ENCODE results near the gene CUTA. TPM values are rescaled to one million over a fixed set of nuclear protein-coding genes. Genes with fewer than 3 reads are reported as not detected.

The CUTA gene
- total RNA-seq, 3 donors from 2014 or later (not counting 1 experiment from before 2014, with no cell fraction given) = 166 to 186 (median 184) TPM

DNA sequence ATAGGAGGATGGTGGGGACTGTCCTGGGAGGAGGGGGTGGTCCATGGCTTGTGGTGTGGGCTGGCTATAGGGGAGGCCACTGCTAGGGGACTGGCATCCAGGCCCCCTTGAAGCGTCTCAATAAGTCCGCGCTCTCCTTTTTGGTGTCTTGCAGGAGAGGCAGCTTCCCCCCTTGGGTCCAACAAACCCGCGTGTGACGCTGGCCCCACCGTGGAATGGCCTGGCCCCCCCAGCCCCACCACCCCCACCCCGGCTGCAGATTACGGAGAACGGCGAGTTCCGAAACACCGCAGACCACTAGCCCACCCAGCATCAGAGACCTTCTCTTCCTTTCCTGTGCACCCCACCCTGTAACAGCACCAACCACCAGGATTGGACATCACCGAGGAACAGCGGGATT lies 33.7 kb upstream of the CUTA start:
- Mint-ChIP-seq H3K9me3 (no peaks in the 10 kb centered on the region), H3K27ac (peak overlapping the region in 1 of 2 donors; percentile 98), H3K36me3 (no peaks in the 10 kb centered on the region), H3K4me1 (peaks cover 28 to 62% of the 10 kb centered on the region in 2 donors), H3K4me3 (no peak overlapping the region), H3K27me3 (ENCODE audit: low read depth in 2 of 2) (no peaks in the 10 kb centered on the region)
- Histone ChIP-seq H3K4me1 (ENCODE audit: control insufficient read depth, insufficient read depth, low read length) (peaks cover 23% of the 10 kb centered on the region), H3K27me3 (ENCODE audit: control insufficient read depth, insufficient read depth, low read length) (no peaks in the 10 kb centered on the region), H3K9me3 (ENCODE audit: control insufficient read depth, insufficient read depth, low read length) (no peaks in the 10 kb centered on the region), H3K4me3 (ENCODE audit: low read length) (no peak overlapping the region), H3K36me3 (ENCODE audit: control insufficient read depth, insufficient read depth, low read length) (peaks cover 2% of the 10 kb centered on the region), H3K27ac (ENCODE audit: low read length) (no peak overlapping the region)
- WGBS (ENCODE audit: insufficient coverage) = 96% methylated on average over 14 of the region's 15 CpGs
- intact Hi-C loops (cut with micrococcal nuclease) = loop anchor here (5.0 to 10.0 kb wide), 2 partner anchors 34 to 123 kb away; partner anchors contain the start of gene CUTA
- no peak for DNase-seq
- TF ChIP-seq, protein P1, sequence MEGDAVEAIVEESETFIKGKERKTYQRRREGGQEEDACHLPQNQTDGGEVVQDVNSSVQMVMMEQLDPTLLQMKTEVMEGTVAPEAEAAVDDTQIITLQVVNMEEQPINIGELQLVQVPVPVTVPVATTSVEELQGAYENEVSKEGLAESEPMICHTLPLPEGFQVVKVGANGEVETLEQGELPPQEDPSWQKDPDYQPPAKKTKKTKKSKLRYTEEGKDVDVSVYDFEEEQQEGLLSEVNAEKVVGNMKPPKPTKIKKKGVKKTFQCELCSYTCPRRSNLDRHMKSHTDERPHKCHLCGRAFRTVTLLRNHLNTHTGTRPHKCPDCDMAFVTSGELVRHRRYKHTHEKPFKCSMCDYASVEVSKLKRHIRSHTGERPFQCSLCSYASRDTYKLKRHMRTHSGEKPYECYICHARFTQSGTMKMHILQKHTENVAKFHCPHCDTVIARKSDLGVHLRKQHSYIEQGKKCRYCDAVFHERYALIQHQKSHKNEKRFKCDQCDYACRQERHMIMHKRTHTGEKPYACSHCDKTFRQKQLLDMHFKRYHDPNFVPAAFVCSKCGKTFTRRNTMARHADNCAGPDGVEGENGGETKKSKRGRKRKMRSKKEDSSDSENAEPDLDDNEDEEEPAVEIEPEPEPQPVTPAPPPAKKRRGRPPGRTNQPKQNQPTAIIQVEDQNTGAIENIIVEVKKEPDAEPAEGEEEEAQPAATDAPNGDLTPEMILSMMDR (IDR thresholded peaks at IDR 0.05) = no peak
- no peak for ATAC-seq

DNA sequence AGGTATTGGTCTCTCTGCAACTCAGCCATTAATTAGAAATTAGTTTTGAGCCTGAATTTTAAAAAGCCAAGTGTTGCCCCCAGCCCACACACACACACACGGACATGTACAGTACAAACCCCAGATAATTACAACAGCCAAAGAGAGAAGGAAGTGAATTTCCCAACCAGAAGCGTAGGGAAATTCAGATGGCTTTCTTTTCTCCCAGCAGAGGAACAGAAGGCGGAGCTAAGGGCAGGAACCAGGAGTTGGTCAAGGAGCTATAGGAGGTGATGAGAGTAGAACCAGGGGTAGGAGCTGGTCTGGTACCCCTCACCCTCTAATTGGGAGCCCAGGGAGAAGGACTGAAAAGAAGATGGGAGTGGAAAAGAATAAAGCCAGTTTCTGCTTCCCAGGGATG lies 32.5 kb upstream of the CUTA start:
- Mint-ChIP-seq H3K36me3 (no peaks in the 10 kb centered on the region), H3K27ac (no peak overlapping the region), H3K9me3 (no peaks in the 10 kb centered on the region), H3K4me1 (peaks cover 26 to 55% of the 10 kb centered on the region in 2 donors), H3K27me3 (ENCODE audit: low read depth in 2 of 2) (no peaks in the 10 kb centered on the region), H3K4me3 (no peak overlapping the region)
- no peaks in the 10 kb centered on the region for H3K9me3 ChIP-seq (ENCODE audit: control insufficient read depth, insufficient read depth, low read length)
- H3K27me3 ChIP-seq (ENCODE audit: control insufficient read depth, insufficient read depth, low read length) = no peaks in the 10 kb centered on the region
- 91% methylated on average over 3 of the region's 3 CpGs for WGBS (ENCODE audit: insufficient coverage)
- intact Hi-C loops (cut with micrococcal nuclease) = loop anchor here (5.0 to 10.0 kb wide), 2 partner anchors 33 to 124 kb away; partner anchors contain the start of gene CUTA
- TF ChIP-seq, protein P1 (IDR thresholded peaks at IDR 0.05) = no peak
- DNase-seq = no peak
- peaks cover 23% of the 10 kb centered on the region for H3K4me1 ChIP-seq (ENCODE audit: control insufficient read depth, insufficient read depth, low read length)
- peaks cover 4% of the 10 kb centered on the region for H3K36me3 ChIP-seq (ENCODE audit: control insufficient read depth, insufficient read depth, low read length)
- no peak overlapping the region for H3K27ac ChIP-seq (ENCODE audit: low read length)
- no peak overlapping the region for H3K4me3 ChIP-seq (ENCODE audit: low read length)
- ATAC-seq = no peak

DNA sequence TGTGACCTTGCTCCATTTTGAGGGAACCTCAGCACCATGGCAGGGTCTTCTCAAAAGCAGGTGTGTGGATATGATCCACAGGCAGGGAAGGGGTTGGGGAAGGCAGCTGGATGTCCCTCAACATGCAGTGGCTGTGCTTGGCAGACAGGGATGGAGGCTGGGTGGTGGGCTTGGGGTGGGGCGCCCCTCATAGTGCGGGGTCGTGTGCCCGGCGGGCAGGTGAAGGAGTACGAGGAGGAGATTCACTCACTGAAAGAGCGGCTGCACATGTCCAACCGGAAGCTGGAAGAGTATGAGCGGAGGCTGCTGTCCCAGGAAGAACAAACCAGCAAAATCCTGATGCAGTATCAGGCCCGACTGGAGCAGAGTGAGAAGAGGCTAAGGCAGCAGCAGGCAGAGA lies 28.4 kb upstream of the CUTA start:
- peaks cover 0 to 26% of the 10 kb centered on the region in 2 donors for H3K4me1 Mint-ChIP-seq
- 96% methylated on average over 10 of the region's 10 CpGs for WGBS (ENCODE audit: insufficient coverage)
- Histone ChIP-seq H3K36me3 (ENCODE audit: control insufficient read depth, insufficient read depth, low read length) (peaks cover 13% of the 10 kb centered on the region), H3K4me1 (ENCODE audit: control insufficient read depth, insufficient read depth, low read length) (no peaks in the 10 kb centered on the region), H3K27ac (ENCODE audit: low read length) (no peak overlapping the region), H3K4me3 (ENCODE audit: low read length) (no peak overlapping the region), H3K9me3 (ENCODE audit: control insufficient read depth, insufficient read depth, low read length) (no peaks in the 10 kb centered on the region), H3K27me3 (ENCODE audit: control insufficient read depth, insufficient read depth, low read length) (no peaks in the 10 kb centered on the region)
- TF ChIP-seq, protein P1 (IDR thresholded peaks at IDR 0.05) = no peak
- DNase-seq = no peak
- ATAC-seq = no peak
- no peaks in the 10 kb centered on the region for H3K36me3 Mint-ChIP-seq
- H3K4me3 Mint-ChIP-seq = no peak overlapping the region
- H3K27ac Mint-ChIP-seq = no peak overlapping the region
- no peaks in the 10 kb centered on the region for H3K27me3 Mint-ChIP-seq (ENCODE audit: low read depth in 2 of 2)
- intact Hi-C loops (cut with micrococcal nuclease) = no loop called here
- H3K9me3 Mint-ChIP-seq = no peaks in the 10 kb centered on the region

DNA sequence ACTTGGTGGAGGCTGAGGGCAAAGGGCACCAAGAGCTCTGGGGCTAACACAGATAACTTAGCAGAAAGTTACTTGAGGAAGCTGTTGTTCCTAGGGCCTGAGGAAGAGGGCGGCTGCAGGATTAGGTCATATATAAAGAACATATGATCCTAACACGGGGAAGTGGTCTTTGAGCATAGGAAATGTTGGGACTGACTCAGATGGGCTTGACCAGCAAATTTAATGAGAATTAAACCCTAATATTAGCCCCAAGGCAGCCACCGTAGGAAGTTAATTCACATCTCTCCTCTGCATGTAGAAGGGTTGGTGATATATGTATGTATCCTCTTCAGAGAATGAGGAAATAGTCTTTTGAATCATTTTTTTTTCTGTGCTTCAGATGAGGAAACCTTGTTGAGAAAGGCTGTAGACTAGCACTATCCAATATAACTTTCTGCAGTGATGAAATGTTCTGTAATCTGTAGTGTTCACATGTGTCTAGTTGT lies 27.3 kb upstream of the CUTA start:
- no peak for DNase-seq
- Mint-ChIP-seq H3K9me3 (no peaks in the 10 kb centered on the region), H3K4me3 (no peak overlapping the region), H3K27me3 (ENCODE audit: low read depth in 2 of 2) (no peaks in the 10 kb centered on the region), H3K27ac (no peak overlapping the region), H3K4me1 (peaks cover 0 to 26% of the 10 kb centered on the region in 2 donors), H3K36me3 (no peaks in the 10 kb centered on the region)
- Histone ChIP-seq H3K9me3 (ENCODE audit: control insufficient read depth, insufficient read depth, low read length) (no peaks in the 10 kb centered on the region), H3K4me1 (ENCODE audit: control insufficient read depth, insufficient read depth, low read length) (no peaks in the 10 kb centered on the region), H3K27me3 (ENCODE audit: control insufficient read depth, insufficient read depth, low read length) (no peaks in the 10 kb centered on the region), H3K4me3 (ENCODE audit: low read length) (no peak overlapping the region), H3K27ac (ENCODE audit: low read length) (no peak overlapping the region), H3K36me3 (ENCODE audit: control insufficient read depth, insufficient read depth, low read length) (peaks cover 15% of the 10 kb centered on the region)
- intact Hi-C loops (cut with micrococcal nuclease) = no loop called here
- ATAC-seq = no peak
- WGBS (ENCODE audit: insufficient coverage) = 94% methylated on average over 2 of the region's 3 CpGs
- TF ChIP-seq, protein P1 (IDR thresholded peaks at IDR 0.05) = no peak

All from natural killer cell (primary cell).